HG03442 (cell line): Measurements from ENCODE around the gene SCN2A.
"Not testable (repeated sequence)": the region's sequence is repeated elsewhere in the genome, so short reads cannot be mapped to it uniquely, and the experiment has no call there.

ENCODE experiments used
- ATAC-seq: cut with Tn5 transposase; IDR thresholded peaks from one replicate; pipeline ENCODE4 v1.9.1; 2021; ENCODE audit warnings: mild to moderate bottlenecking, moderate library complexity; ENCODE audit not compliant: unreplicated experiment

SCN2A gene

GRCh38 chr2:165312999-165313398 is 73.8 kb downstream of the SCN2A start:
- no peak for ATAC-seq

GRCh38 chr2:165313509-165313908 is 74.3 kb downstream of the SCN2A start:
- no peak for ATAC-seq

- ATAC-seq: no peak
These were observed 89.1 kb downstream of the SCN2A start for GRCh38 chr2:165328272-165328671.

GRCh38 chr2:165344276-165344675 is 105.1 kb downstream of the SCN2A start:
- ATAC-seq: not testable (repeated sequence)

GRCh38 chr2:165348441-165348840 is 109.2 kb downstream of the SCN2A start:
- ATAC-seq: no peak

- ATAC-seq: no peak
These were observed 110.0 kb downstream of the SCN2A start for GRCh38 chr2:165349181-165349580.

- ATAC-seq: peak; percentile 97
These were observed 118.5 kb downstream of the SCN2A start for GRCh38 chr2:165357758-165358157.

- ATAC-seq: no peak
These were observed 122.3 kb downstream of the SCN2A start for GRCh38 chr2:165361514-165361913.

GRCh38 chr2:165369131-165369897 is 130.1 kb downstream of the SCN2A start:
- no peak for ATAC-seq

- ATAC-seq: no peak
These were observed 130.7 kb downstream of the SCN2A start for GRCh38 chr2:165369898-165370296.

- ATAC-seq: no peak
These were observed 132.1 kb downstream of the SCN2A start for GRCh38 chr2:165371356-165371755.

- ATAC-seq: no peak
These were observed 134.2 kb downstream of the SCN2A start for GRCh38 chr2:165373278-165374010.

GRCh38 chr2:165376571-165376975 is 137.4 kb downstream of the SCN2A start:
- no peak for ATAC-seq

- ATAC-seq: no peak
These were observed 143.1 kb downstream of the SCN2A start for GRCh38 chr2:165382362-165382761.

- ATAC-seq: no peak
These were observed 151.7 kb downstream of the SCN2A start for GRCh38 chr2:165390875-165391274.

GRCh38 chr2:165391791-165392190 is 152.6 kb downstream of the SCN2A start:
- no peak for ATAC-seq

GRCh38 chr2:165398603-165399002 is 159.4 kb downstream of the SCN2A start:
- ATAC-seq: not testable (repeated sequence)

- ATAC-seq: peak; percentile 63
These were observed 162.2 kb downstream of the SCN2A start for GRCh38 chr2:165401285-165401852.

- ATAC-seq: no peak
These were observed 162.9 kb downstream of the SCN2A start for GRCh38 chr2:165402162-165402561.

- ATAC-seq: no peak
These were observed 167.0 kb downstream of the SCN2A start for GRCh38 chr2:165406173-165406572.

GRCh38 chr2:165407466-165407865 is 168.3 kb downstream of the SCN2A start:
- no peak for ATAC-seq

GRCh38 chr2:165408186-165408585 is 169.0 kb downstream of the SCN2A start:
- no peak for ATAC-seq
